NCI-H82 treated with DMSO at 0.1 percent for 48 hours (cell line): ENCODE measurements around the gene AUTS2.

ENCODE experiments used
- DNase-seq: peaks from one replicate; lab custom pipeline; 2025; ENCODE audit not compliant: unreplicated experiment; lab: John Stamatoyannopoulos, UW

Gene AUTS2

DNA sequence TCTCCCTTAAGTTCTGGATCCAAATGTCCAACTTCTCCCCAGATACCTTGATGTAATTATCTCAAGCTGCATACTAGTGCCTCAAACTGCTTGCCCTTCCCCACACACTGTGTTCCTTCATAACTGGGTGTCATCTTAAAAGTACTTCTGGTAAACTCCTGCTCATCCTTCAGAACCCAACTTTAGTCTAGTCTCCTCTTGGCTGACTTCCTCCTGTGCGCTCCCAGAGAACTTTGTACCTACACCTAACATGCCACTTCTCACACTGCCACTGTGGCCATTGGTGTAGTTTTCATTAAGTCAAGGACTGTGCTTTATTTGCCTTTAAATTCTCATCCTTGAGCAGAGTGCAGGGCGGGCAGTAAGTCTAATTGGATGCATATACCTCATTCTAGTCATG lies 958.5 kb downstream of the AUTS2 start:
- DNase-seq, result no peak

DNA sequence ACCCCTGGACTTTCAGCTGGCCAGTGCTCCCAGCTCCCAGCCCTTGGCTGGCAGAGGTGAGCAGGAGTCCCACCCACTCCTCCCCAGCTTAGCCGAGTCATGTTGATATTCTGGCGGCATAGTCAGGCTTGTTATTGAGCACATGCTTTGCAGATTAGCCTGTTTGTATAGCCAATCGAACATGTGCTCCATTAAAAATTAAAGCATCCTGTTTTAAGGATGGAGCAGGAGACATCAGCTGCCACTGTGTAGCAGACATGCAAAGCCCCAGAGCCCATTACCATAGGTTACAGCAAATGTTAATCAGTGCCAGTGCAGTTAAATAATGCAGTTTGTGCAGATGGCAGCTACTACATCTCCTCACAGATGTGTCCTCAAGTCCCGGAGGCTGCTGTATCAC lies 959.1 kb downstream of the AUTS2 start:
- no peak for DNase-seq

DNA sequence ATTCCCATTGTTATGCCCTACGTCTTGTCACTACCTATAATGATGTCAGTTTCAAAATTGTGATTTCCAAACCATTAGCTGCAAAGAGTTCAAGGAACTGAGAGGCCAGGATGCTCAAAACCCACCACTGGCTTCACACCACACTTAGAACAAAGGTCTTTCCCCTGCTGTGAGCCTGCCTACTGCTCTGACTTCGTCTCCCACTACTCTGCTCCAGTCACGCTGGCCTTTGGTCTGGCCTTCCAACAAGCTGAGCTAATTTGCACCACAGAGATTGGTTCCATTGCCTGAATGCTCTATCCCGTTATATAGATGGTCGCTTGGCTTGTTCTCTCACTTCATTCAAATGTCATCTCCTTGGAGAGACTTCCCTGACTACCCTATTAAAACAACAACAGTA lies 961.5 kb downstream of the AUTS2 start:
- DNase-seq, result no peak

DNA sequence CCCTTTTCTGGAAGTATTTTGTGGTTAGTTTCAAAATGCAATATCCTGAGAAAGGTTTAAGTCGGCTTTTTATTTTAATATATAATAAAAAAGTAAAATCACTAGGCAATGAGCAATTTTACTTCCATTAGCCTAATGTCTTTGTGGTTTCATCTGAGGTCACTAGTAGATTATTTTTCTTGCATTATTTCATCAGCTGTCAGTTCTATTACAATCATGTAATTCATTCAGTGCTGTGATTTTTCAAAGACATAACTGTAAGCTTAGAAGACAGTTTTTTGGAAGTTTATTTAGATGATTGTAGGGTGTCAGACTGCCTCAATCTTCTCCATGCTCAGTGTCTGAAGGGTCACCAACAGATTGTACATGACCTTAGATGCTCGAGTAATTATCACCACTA lies 965.7 kb downstream of the AUTS2 start:
- no peak for DNase-seq

DNA sequence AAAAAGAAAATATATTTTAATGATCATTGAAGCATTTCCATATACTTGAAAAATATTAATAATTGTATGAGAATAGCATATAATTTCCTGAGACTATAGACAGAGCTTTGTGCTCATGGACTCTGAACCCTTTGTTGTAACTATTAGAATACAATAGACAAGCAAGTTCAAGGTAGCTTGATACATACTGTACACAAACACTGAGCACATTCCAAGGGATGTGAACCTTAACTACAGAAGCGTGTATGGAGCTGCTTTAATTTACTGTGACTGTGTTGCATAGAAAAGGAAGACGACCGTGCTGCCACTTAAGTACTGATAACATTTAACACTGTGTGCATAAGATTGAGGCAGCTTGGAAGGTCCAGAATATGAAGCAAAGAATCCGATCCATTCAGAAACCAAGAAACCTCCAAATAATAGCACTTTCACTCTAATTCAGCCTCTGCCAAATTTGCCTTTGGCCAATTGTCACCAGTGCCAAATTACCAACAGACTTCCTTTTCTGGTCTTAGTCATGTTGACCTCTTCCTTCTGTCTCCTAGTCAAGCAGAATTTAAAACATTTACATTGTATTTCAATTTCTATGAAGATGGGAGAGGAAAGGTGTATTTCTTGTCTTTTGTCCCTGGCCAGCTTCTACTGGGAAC lies 967.6 kb downstream of the AUTS2 start:
- no peak for DNase-seq

DNA sequence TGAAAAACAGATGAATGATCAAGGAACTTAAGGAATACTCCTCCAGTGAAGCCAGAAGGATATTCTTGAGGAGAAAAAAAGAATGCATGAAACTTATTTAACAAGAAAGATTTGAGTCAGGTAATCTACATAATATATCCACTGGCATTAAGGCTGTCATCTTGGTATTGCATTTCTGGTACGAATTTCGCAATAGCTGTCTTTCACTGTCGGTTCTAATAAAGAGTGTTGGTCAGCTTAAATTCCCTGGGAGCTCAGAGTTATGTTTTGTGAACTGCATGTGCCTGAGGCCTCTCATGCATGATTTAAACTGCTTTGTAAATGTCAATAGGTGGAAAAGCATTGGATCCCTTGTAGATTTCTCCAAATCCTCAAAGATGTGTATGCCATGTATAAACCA lies 968.4 kb downstream of the AUTS2 start:
- no peak for DNase-seq

DNA sequence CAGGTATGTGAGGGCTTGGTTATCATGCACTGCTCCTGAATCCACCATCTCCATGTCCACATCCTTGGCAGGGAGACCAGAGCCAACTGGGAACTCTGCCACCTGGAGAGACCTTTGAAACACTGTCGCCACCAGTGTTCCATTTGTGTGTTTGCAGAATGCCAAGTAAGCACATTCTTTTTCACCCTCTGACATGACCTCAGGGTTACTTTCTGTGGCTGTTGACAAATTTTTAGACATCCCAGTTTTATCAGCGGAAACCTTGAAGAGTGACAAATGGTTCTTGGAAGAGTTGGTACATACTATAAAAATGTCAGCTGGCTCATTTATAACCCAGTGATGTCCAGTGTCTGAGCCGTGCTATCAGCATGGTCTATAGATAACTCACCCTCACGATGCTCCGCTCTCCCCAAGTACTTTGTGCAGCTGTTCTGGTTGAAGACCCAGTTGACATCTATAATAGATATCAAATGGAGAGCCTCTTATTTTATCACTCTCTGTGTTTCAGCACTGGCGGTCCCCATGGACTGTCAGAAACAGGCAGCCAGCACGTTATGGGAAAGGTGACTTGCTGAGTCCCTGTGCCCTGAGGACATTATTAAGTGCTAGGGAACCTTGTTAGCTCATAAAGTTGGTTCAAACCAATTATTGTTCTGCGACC lies 970.5 kb downstream of the AUTS2 start:
- DNase-seq, result no peak

DNA sequence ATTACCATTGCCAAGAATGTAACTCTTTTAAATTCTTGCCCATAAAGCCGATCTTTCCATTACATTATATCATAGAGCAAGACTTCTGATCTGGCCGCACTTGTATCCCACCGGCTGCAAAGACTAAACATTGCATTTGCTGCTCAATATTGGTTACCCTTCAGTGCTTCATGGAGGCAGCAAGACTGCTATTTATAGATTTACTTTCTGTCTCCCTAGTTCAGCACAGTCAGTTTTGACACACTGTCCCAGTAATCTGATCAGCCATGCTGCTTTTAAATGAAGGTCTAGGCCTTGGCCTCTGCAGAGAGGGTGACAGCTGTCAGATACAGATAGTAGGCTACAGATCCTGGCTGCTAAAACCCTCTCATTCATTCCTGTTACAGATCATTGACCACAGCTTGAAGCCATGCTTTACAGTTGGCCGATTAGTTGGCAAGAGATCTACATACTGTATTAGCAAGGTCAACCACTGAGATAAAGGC lies 971.1 kb downstream of the AUTS2 start:
- DNase-seq, result peak; percentile 94

DNA sequence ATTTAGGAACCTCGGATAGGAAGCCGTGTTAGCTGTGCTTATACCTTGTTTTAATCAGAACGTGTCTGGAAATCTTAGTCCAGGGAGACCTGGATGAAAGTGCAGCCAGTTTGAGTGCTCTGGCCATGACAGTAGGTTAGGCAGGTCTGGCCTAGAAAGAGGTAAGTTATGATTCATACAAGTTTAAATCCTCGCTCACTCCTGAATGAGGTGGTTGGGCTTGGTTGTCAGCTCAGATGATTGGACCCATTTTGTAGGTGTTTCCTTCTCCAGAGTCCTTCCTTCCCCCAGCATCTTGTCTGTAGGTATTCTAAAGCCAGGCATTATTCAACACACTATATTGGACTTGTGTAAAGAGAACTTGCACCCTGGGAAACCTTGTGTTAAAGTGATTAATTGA lies 971.8 kb downstream of the AUTS2 start:
- DNase-seq, result no peak

DNA sequence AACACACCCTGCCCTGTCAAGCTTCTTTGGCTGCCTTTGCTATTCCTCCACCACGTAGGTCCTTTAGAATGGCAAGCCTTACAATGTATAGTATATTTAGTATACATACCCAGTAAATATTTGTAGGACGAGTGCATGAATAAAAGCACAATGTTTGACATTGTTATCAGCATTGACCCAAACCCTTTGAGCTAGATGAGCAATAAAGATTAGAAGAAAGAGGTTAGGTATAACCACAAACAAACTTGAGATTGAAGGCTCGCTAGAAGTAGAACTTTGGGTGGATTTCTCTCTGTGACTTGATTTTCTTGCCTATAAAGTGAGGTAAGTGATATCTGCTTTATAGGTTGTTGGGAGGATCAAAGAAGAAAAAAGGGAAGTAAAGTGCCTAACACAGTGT lies 972.7 kb downstream of the AUTS2 start:
- no peak for DNase-seq

DNA sequence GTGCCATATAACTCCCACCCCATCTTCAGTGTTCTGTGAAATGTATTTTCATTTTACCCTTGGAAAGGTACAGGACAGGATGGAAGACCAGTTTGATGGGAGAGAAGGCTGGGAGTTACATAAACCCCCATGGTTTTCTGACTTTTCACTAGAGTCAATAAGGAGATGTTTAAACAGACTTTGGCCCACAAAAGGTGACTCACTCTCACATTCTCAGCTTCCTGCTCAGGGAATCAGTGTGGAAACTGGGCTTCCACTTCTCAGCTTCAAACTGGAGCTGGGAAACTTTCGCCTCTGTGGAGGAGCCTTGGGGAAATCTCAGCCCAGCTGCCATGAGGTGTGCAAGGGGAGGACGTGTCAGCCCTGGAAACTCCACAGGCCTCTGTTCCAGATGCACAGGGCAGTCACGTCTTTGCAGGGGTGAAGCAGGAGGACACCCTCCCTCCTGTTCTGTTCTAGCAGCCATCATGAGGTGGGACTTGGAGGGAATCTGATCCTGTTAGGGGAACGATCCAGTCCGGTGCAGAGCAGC lies 973.2 kb downstream of the AUTS2 start:
- DNase-seq, result no peak

DNA sequence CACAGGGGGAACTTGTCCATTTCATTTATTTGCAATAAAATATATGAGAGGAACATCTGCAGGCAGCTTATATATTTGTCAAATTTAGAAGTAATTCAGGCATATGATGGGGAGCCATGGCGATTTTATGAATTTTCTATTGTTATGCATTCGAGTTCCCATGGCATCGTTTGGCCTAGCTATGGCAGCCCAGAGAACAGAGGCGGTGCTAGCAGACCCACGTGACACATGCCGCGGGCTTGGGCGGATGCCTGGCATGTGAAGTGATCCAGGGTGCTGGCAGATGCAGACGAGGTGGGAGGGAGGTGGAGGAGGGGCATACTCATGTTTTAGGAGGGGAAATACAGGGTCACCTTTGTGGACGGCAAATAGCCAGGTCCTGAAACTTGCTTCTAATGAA lies 973.7 kb downstream of the AUTS2 start:
- no peak for DNase-seq

DNA sequence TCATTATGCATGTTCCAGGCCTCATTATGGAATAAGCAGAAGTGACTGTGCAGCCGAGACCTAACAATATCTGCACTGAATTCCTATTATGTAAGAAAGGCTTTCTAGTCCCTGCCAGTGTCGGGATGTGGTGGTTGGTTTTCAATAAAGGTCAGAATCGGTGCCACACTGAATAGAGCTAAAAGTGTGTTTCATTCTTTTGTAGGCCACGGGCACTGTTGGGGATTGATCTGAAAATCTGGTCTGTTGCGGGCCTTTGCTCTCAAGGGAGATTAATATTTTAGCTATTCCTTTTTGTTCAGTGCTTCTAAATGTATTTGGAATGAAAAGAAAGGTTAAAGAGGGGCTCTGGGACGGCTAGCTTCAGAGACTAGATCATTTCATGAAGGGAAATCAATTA lies 974.3 kb downstream of the AUTS2 start:
- DNase-seq, result no peak

DNA sequence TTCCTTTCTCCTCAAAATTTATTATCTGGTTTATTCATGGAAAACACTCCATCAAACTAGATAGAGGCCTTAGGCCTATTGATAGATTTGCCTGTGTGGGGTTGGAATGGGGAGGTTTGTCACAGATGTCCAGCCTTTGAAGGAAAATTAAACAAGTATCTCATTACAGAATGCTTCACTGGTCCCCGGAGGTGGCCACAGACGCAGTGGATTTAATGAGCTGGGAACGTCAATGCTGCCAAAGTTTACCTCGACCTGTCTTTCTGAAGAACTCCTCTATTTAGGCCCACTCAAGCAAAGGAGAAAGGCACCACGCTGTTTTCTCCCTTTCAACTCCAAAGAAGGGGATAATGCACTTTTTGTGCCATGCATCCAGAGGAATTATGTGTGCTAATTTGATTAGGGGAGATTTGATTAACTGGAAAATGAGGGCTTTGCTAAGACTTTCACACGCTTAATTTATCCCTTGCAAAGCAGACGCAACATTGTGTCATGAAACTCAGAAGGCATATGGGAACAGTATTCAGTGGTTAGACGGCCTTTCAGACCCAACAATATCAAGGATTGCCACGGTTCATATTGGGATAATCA lies 974.9 kb downstream of the AUTS2 start:
- peak; percentile 90 for DNase-seq

DNA sequence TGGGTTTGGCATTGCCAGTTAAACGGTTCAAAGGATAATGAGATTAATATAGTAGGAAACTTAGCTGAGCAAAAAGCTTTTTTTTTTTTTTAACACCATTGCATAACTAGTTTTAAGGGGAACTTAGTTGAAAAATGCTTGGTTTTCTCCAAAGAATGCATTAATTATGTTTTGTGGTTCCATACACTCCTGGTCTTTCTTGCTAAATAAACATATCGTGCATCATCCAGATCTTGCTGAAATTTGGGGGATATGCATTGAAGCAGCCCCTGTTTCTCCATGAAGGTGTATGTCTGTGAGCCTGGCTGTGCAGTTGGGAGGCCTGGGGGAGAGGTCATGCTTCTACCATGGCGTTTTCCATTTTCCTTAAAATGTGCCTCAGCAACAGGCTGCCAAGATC lies 975.4 kb downstream of the AUTS2 start:
- no peak for DNase-seq

DNA sequence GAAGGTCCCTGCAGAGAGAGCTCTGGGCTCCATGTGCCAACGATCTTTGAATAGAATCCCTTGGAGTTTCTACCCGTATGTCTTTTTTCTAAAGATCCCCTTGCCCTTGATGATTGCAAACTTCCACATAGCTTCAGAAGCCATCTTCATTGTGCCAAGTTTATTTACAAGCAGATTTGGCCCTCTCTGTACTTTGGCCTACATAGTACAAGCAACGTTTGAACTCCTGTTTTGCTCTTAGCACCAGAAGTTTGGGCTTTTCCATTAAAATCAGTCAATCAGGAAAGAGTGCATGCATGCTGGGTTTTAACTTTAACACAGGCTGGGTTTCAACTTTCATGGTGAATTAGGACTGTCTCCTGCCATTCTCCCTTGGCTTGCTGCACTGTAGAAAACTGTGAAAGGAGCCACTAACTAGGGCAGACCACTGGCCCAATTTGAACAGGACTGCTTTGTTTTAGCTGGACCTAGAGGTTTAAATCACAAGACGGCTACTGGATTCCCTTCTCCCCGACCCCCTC lies 976.1 kb downstream of the AUTS2 start:
- no peak for DNase-seq

DNA sequence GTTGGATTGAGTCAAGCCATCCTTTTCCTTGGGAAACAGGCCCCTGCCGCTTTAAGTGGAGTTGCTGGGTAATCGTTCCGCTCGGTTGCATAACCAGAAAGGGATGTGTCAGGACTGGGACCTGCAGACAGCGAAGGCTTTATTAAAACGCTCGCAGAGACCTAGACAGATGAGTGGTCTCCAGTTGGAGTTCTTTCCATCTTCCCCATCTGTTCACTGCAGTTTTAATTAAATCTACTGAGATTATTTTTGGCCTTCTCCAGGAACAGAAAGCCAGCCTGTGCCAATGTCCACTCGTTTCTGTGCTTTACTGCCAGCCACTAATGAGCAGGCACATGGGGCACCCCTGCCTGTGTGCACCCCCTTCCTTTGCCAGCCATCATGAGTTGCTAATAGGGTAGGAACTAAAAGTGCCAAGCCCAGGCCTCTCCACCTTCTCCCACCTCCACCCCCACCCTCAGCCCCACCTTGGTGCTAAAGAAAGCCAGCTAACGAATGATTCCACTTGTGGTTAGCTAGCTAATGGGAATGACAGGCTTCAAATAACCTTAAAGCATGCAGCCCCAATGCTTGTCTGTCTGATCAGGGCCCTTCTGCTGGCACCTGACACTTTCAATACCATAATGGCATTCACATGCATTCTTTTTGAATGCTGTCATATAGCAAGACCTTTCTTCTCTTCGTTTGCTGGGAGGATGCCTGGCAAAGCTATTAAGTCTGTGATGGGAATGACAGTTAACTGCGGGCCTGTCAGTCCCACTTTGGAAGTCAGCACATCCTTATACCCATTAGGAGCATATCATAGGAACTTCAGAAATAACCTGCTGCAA lies 976.9 kb downstream of the AUTS2 start:
- peak; percentile 90 for DNase-seq

DNA sequence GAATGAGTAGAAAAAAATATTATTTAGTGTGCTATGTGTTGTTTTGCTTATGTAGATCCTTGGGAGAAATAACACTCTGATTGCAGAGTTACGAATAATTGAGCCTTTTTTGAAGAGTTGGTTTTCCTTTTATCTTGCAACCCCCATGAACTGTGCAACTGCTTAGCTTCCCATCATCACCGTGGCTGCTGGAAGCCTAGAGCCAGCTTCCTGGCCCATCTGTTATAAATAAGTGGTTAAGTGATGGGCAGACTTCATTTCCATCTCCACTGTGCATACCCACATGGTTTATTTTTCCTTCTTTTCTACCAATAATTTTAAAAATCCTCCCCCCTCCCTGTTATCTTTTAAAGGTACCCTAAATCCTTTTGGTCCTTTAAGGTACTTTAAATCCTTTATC lies 978.8 kb downstream of the AUTS2 start:
- no peak for DNase-seq

DNA sequence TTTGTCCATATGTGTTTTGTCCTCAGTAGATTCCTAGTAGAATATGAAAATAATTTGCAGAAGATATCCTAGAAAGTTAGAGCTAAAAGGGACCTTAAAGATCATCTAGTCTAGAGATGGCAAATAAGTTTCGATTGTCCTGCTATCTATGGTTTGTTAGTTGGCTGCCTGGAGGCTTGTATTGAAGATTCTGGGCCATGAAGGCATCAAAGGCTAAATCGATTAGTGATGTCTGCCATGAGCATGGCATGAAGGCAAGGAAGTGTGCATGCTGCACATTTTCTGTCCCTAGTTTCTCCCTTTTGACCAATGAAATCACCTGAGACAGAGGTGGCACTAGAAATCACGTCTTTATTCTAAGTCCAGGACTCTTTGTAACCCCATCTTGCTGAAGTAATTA lies 979.9 kb downstream of the AUTS2 start:
- DNase-seq, result no peak

DNA sequence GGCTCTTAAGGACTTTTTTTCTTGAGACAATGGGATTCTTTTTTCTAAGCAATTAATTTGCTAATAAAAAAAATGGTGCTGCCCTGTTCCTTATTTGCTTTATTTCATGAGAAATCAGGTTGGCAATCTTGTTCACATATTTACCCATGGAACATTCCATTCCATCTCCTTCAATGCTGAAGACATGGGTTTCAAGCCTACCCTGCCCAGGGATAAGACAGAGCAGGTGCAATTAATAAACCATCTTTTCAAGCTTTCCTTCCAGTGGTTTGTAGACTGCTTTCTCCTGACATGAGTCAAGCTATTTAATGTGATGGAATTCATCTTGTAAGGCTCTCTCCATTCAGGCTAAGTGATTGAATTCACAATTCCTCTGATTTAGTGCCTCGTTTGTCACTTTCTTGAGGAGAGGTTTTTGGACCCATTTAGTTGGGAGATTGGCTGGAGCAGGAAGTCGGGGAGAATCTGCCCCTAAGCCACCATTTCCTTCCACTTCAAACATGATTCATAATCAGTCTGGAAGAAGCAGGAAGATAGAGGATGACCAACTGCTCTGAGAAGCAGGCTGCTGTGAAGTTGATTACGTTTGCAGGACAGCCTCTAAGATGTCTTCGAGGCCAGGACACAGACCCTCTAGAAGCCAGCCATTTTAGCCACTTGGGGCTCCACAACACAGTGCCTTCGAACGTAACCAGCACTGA lies 981.3 kb downstream of the AUTS2 start:
- no peak for DNase-seq

DNA sequence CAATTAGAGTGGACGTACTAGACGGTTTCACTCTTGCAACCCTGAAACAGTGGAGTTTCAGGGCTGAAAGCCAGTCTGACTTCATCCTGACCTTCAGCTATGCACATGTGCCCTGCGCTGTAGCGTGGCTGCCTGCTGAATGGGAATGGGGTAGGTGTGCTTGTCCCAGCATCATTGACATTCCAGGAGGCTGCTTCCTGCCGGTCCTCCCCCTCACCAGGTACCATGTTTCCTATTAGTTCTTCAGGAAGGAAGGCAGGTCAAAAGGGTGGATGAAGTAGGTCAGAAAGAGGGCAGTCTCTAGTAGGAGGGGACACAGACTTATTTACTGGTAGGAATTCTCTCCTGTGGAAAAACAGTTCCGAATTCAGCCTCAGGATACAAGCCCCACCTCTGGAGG lies 981.9 kb downstream of the AUTS2 start:
- no peak for DNase-seq
